K562 (cell line): ENCODE results near the gene MED16. TPM values are rescaled to one million over a fixed set of nuclear protein-coding genes. Genes with fewer than 3 reads are reported as not detected.

Source experiments
- ARNT ChIP-seq, 2 experiments: fragments of 450-650 bp; IDR thresholded peaks; 2 replicates each; pipeline ENCODE4 v1.6.1; 2016; ENCODE audit warnings: mild to moderate bottlenecking in 1 of 2
- DMBX1 ChIP-seq: fragments of 250-450 bp; sonication (Bioruptor Pico); IDR thresholded peaks from 2 replicates; pipeline ENCODE4 v1.8.0; 2022; ENCODE audit warnings: inconsistent platforms, mild to moderate bottlenecking, moderate library complexity, borderline replicate concordance
- GABPA ChIP-seq: fragments of 200-800 bp; sonication (Bioruptor generic); conservative IDR thresholded peaks from 2 replicates; pipeline ENCODE4 v1.6.1; 2016; ENCODE audit warnings: low read depth, missing genetic modification characterization, missing compliant biosample characterization
- HCFC1 ChIP-seq: IDR thresholded peaks from 2 replicates; pipeline ENCODE4 v1.6.1; 2012; ENCODE audit warnings: low read depth, low read length, improper control_type of control experiment
- KLF6 ChIP-seq: fragments of 250-450 bp; sonication (Bioruptor Pico); IDR thresholded peaks from 2 replicates; pipeline ENCODE4 v1.4.0; 2020; ENCODE audit warnings: mild to moderate bottlenecking, moderate library complexity, borderline replicate concordance
- NBN ChIP-seq: fragments of 450-650 bp; IDR thresholded peaks from 2 replicates; pipeline ENCODE4 v1.6.1; 2016; ENCODE audit warnings: low read depth, mild to moderate bottlenecking
- POU5F1 ChIP-seq: fragments of 150-350 bp; IDR thresholded peaks from 2 replicates; pipeline ENCODE4 v1.6.1; 2014; ENCODE audit warnings: borderline replicate concordance, low read length, low read depth, mild to moderate bottlenecking; ENCODE audit not compliant: partially characterized antibody
- PPARD ChIP-seq: fragments of 250-450 bp; sonication (Bioruptor Pico); IDR thresholded peaks from 2 replicates; pipeline ENCODE4 v1.8.0; 2022; ENCODE audit warnings: inconsistent platforms, mild to moderate bottlenecking, moderate library complexity
- RBBP5 ChIP-seq: fragments of 200-600 bp; sonication (generic); IDR thresholded peaks from 2 replicates; pipeline ENCODE4 v1.6.1; 2012; ENCODE audit warnings: borderline replicate concordance, mild to moderate bottlenecking, low read length, control low read depth, inconsistent platforms; ENCODE audit not compliant: insufficient read depth, poor library complexity, severe bottlenecking
- SNAPC5 ChIP-seq: fragments of 250-450 bp; sonication (Bioruptor Pico); IDR thresholded peaks from 2 replicates; pipeline ENCODE4 v1.8.0; 2021; ENCODE audit warnings: moderate library complexity, mild to moderate bottlenecking, inconsistent platforms
- SRF ChIP-seq, 2 experiments: fragments of 250-450, 450-650 bp in 1 of 2; sonication (Bioruptor Pico) in 1 of 2; sonication (generic) in 1 of 2; formaldehyde crosslinking; IDR thresholded peaks; 2 replicates each; pipeline versions ENCODE4 v1.5.0 to v1.5.1; 2020 to 2022; ENCODE audit warnings: mild to moderate bottlenecking in 1 of 2, missing genetic modification reagents in 1 of 2
- TEAD1 ChIP-seq, 2 experiments: fragments of 450-650 bp in 1 of 2; sonication (generic) in 1 of 2; formaldehyde crosslinking; IDR thresholded peaks; 2 replicates each; pipeline versions ENCODE4 v1.4.0 to v1.8.0; 2020 to 2022; ENCODE audit warnings: mild to moderate bottlenecking in 2 of 2, missing genetic modification reagents in 1 of 2
- ZFX ChIP-seq: sonication (generic); formaldehyde crosslinking; IDR thresholded peaks from 2 replicates; pipeline ENCODE4 v1.8.0; 2022; ENCODE audit warnings: mild to moderate bottlenecking, missing genetic modification reagents, moderate library complexity
- ZNF324 ChIP-seq: fragments of 250-450 bp; sonication (Bioruptor Pico); IDR thresholded peaks from 2 replicates; pipeline ENCODE4 v1.4.0; 2020; ENCODE audit warnings: mild to moderate bottlenecking
- polyA plus RNA-seq, 8 experiments: library from polyadenylated mRNA; depleted of rRNA in 4 of 8; stranded (reverse) in 5 of 8; unstranded in 3 of 8; fragments of >200 nt; fragmentation: Nextera tagmentation in 2 of 8; fragmentation: Illumina TruSeq in 1 of 8; extraction: Ambion mirVana in 2 of 8; extraction: Trizol in 1 of 8; gene quantifications; 2 replicates each; pipeline versions ENCODE4 v1.2.1 to v1.2.3, GENCODE V29; 2011 to 2014; ENCODE audit warnings: inconsistent platforms in 1 of 8, missing spikeins in 1 of 8
- total RNA-seq, 7 experiments: library from RNA; depleted of rRNA in 6 of 7; stranded (reverse); fragments of >200 nt in 6 of 7; fragmentation: Illumina TruSeq in 2 of 7; extraction: Trizol in 2 of 7; gene quantifications; 2 replicates each; pipeline versions ENCODE4 v1.2.1 to v1.2.3, GENCODE V29; 2011 to 2021; ENCODE audit warnings: low replicate concordance in 1 of 7
- TF ChIP-seq, protein P1 (sequence below): fragments of 450-650 bp; IDR thresholded peaks from 2 replicates; pipeline ENCODE4 v1.6.1; 2018; ENCODE audit not compliant: partially characterized antibody
- TF ChIP-seq, protein P2 (sequence below): sonication (generic); formaldehyde crosslinking; IDR thresholded peaks from 2 replicates; pipeline ENCODE4 v1.8.0; 2022; ENCODE audit warnings: mild to moderate bottlenecking, low read depth, missing genetic modification reagents
- TF ChIP-seq, protein P3 (sequence below): sonication (generic); formaldehyde crosslinking; IDR thresholded peaks from 2 replicates; pipeline ENCODE4 v1.8.0; 2022; ENCODE audit warnings: mild to moderate bottlenecking, missing genetic modification reagents

The MED16 gene
- total and polyA plus RNA-seq, 9 of the 15 experiments (the other 6 are each of a cell fraction or from before 2014, with no cell fraction given): 0.89 to 59.9 (median 8.6) TPM

DNA sequence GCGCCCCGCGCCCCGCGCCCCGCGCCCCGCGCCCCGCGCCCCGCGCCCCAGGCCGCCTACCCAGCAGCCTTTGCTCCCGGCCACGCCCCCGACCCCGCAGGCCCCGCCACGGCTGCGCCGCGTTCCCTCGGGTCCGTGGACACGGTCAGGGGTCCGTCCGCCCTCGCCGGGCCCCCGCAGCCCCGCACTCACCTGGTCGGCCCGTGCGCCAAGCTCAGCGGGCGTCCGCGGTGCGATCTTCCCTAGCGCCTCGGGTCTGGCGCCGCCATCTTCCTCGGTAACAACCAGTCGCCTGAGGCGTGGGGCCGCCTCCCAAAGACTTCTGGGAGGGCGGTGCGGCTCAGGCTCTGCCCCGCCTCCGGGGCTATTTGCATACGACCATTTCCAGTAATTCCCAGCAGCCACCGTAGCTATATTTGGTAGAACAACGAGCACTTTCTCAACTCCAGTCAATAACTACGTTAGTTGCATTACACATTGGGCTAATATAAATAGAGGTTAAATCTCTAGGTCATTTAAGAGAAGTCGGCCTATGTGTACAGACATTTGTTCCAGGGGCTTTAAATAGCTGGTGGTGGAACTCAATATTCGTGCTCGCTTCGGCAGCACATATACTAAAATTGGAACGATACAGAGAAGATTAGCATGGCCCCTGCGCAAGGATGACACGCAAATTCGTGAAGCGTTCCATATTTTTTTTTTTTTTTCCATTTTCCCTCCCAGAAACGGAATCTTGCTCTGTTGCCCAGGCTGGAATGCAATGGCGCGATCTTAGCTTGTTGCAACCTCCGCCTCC is at the start of gene MED16, which contains the start of gene RNU6-9 (continued):
- TF ChIP-seq, protein P1, sequence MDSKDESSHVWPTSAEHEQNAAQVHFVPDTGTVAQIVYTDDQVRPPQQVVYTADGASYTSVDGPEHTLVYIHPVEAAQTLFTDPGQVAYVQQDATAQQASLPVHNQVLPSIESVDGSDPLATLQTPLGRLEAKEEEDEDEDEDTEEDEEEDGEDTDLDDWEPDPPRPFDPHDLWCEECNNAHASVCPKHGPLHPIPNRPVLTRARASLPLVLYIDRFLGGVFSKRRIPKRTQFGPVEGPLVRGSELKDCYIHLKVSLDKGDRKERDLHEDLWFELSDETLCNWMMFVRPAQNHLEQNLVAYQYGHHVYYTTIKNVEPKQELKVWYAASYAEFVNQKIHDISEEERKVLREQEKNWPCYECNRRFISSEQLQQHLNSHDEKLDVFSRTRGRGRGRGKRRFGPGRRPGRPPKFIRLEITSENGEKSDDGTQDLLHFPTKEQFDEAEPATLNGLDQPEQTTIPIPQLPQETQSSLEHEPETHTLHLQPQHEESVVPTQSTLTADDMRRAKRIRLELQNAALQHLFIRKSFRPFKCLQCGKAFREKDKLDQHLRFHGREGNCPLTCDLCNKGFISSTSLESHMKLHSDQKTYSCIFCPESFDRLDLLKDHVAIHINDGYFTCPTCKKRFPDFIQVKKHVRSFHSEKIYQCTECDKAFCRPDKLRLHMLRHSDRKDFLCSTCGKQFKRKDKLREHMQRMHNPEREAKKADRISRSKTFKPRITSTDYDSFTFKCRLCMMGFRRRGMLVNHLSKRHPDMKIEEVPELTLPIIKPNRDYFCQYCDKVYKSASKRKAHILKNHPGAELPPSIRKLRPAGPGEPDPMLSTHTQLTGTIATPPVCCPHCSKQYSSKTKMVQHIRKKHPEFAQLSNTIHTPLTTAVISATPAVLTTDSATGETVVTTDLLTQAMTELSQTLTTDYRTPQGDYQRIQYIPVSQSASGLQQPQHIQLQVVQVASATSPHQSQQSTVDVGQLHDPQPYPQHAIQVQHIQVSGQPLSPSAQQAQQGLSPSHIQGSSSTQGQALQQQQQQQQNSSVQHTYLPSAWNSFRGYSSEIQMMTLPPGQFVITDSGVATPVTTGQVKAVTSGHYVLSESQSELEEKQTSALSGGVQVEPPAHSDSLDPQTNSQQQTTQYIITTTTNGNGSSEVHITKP: no peak
- TF ChIP-seq ZFX (peak; percentile 78), SNAPC5 (CRISPR knock-in tag) (peak; percentile 99), DMBX1 (no peak), HCFC1 (0 out of 2 replicates have a peak, but pooled peaks have one; percentile 43), PPARD (CRISPR knock-in tag) (no peak), RBBP5 (peak; percentile 90), TEAD1 (CRISPR knock-in tag; IDR thresholded peaks at IDR 0.05) (0 out of 4 replicates have a peak, but pooled peaks of 1 of the 2 experiments have one; percentile 21), KLF6 (0 out of 2 replicates have a peak, but pooled peaks have one; percentile 36), SRF (CRISPR knock-in tag; IDR thresholded peaks at IDR 0.05) (peak in 1 of 2 experiments; percentile 62; a peak in 1 of 4 replicates), GABPA (tag) (no peak), POU5F1 (no peak), ZNF324 (CRISPR knock-in tag) (no peak), ARNT (IDR thresholded peaks at IDR 0.05) (peak; percentile 78 to 89; a peak in 3 of 4 replicates), NBN (no peak; the same call in 1 of the 2 replicates)
- TF ChIP-seq, protein P2, sequence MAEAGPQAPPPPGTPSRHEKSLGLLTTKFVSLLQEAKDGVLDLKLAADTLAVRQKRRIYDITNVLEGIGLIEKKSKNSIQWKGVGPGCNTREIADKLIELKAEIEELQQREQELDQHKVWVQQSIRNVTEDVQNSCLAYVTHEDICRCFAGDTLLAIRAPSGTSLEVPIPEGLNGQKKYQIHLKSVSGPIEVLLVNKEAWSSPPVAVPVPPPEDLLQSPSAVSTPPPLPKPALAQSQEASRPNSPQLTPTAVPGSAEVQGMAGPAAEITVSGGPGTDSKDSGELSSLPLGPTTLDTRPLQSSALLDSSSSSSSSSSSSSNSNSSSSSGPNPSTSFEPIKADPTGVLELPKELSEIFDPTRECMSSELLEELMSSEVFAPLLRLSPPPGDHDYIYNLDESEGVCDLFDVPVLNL: no peak
- TF ChIP-seq, protein P3, sequence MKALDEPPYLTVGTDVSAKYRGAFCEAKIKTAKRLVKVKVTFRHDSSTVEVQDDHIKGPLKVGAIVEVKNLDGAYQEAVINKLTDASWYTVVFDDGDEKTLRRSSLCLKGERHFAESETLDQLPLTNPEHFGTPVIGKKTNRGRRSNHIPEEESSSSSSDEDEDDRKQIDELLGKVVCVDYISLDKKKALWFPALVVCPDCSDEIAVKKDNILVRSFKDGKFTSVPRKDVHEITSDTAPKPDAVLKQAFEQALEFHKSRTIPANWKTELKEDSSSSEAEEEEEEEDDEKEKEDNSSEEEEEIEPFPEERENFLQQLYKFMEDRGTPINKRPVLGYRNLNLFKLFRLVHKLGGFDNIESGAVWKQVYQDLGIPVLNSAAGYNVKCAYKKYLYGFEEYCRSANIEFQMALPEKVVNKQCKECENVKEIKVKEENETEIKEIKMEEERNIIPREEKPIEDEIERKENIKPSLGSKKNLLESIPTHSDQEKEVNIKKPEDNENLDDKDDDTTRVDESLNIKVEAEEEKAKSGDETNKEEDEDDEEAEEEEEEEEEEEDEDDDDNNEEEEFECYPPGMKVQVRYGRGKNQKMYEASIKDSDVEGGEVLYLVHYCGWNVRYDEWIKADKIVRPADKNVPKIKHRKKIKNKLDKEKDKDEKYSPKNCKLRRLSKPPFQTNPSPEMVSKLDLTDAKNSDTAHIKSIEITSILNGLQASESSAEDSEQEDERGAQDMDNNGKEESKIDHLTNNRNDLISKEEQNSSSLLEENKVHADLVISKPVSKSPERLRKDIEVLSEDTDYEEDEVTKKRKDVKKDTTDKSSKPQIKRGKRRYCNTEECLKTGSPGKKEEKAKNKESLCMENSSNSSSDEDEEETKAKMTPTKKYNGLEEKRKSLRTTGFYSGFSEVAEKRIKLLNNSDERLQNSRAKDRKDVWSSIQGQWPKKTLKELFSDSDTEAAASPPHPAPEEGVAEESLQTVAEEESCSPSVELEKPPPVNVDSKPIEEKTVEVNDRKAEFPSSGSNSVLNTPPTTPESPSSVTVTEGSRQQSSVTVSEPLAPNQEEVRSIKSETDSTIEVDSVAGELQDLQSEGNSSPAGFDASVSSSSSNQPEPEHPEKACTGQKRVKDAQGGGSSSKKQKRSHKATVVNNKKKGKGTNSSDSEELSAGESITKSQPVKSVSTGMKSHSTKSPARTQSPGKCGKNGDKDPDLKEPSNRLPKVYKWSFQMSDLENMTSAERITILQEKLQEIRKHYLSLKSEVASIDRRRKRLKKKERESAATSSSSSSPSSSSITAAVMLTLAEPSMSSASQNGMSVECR (CRISPR knock-in tag): peak; percentile 81
